ENCODE data around the gene GEMIN7. TPM values are rescaled to one million over a fixed set of nuclear protein-coding genes. Genes with fewer than 3 reads are reported as not detected.

Gene GEMIN7
- polyA plus RNA-seq, 2 of the 4 experiments (the other 2 are of a cell fraction) = 42.2 to 86.0 TPM

DNA sequence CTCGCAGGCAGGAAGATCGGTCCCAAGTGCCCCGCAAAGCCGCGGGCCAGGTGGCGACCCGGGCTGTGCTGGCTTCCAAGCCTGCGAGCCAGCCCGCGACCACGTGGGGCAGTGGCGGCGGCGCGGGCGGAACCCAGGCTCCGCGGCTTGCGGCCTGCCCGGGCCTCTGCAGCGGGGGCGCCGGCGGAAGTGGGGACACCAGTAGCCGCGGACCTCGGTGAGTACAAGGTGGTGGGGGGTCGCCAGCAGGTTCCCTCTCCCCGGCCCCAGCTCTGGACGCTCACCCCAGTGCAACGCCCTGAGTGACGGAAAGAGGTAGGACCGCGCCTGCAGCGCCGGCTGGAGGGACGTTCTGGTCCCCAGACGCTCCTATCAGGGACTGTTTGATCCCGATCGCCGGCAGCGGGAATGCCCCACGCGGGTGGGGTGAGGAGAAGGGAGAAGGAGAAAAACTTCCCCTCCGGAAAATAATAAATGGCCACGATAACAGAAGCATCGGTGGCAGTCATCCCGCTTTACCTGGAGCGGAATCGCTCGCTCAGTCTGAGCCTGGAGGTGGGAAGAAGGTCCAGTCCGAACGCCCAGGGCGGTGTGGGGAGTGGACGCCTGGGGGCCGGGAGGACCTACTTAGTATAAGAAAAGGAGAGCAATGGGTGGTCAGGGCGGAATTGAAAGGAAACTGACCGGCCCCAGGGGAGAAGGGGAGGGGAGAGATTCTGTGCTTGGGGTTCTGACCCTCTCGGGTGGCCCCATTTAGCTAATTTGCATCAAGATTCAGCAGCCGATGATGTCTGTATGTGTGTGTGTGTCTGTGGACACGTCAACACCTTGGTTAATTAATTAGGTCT lies at the start of gene GEMIN7 (continued):
- peak; percentile 92 for TF ChIP-seq HMGXB4 (CRISPR knock-in tag; IDR thresholded peaks at IDR 0.05; ENCODE audit: borderline replicate concordance)
- no peak for TF ChIP-seq KDM1A (IDR thresholded peaks at IDR 0.05; ENCODE audit: low read depth)
- TF ChIP-seq GATA3 (IDR thresholded peaks at IDR 0.05; ENCODE audit: borderline replicate concordance) = peak; percentile 35; the same call in 1 of the 2 replicates
- TF ChIP-seq KDM5A (IDR thresholded peaks at IDR 0.05) = peak; percentile 88; the same call in 1 of the 2 replicates
- TF ChIP-seq JUNB (IDR thresholded peaks at IDR 0.05) = no peak
- peak; percentile 100 for TF ChIP-seq MYC (IDR thresholded peaks at IDR 0.05; ENCODE audit: borderline replicate concordance, low read length)
- no peak for TF ChIP-seq BHLHE40 (IDR thresholded peaks at IDR 0.05; ENCODE audit: low read depth, low read length)
- no peak for TF ChIP-seq NR3C1 (IDR thresholded peaks at IDR 0.05)
- TF ChIP-seq SMC3 (IDR thresholded peaks at IDR 0.05) = peak; percentile 37; the same call in 2 of the 3 replicates
- TF ChIP-seq FOSB (CRISPR knock-in tag; IDR thresholded peaks at IDR 0.05) = no peak
- TF ChIP-seq, protein P1, sequence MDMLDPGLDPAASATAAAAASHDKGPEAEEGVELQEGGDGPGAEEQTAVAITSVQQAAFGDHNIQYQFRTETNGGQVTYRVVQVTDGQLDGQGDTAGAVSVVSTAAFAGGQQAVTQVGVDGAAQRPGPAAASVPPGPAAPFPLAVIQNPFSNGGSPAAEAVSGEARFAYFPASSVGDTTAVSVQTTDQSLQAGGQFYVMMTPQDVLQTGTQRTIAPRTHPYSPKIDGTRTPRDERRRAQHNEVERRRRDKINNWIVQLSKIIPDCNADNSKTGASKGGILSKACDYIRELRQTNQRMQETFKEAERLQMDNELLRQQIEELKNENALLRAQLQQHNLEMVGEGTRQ (IDR thresholded peaks at IDR 0.05) = peak; percentile 73
- TF ChIP-seq ZFP36 (IDR thresholded peaks at IDR 0.05; ENCODE audit: borderline replicate concordance, partially characterized antibody) = no peak
- TF ChIP-seq RCOR1 (IDR thresholded peaks at IDR 0.05; ENCODE audit: low read depth, low read length) = no peak
- TF ChIP-seq CBX2 (IDR thresholded peaks at IDR 0.05; ENCODE audit: borderline replicate concordance, low read depth) = no peak
- TF ChIP-seq, protein P2, sequence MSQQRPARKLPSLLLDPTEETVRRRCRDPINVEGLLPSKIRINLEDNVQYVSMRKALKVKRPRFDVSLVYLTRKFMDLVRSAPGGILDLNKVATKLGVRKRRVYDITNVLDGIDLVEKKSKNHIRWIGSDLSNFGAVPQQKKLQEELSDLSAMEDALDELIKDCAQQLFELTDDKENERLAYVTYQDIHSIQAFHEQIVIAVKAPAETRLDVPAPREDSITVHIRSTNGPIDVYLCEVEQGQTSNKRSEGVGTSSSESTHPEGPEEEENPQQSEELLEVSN (IDR thresholded peaks at IDR 0.05; ENCODE audit: borderline replicate concordance, low read depth) = peak; percentile 92
- no peak for TF ChIP-seq RNF2 (IDR thresholded peaks at IDR 0.05; ENCODE audit: borderline replicate concordance, low read depth)
- peak; percentile 75; the same call in 1 of the 2 replicates for TF ChIP-seq RFX5 (IDR thresholded peaks at IDR 0.05)
- peak; percentile 100 for TF ChIP-seq MAX (IDR thresholded peaks at IDR 0.05)
- TF ChIP-seq PHF8 (IDR thresholded peaks at IDR 0.05; ENCODE audit: borderline replicate concordance, low read depth) = peak; percentile 63; the same call in 1 of the 2 replicates
- no peak for TF ChIP-seq HES2 (IDR thresholded peaks at IDR 0.05)
- TF ChIP-seq FOSL2 (IDR thresholded peaks at IDR 0.05) = no peak
- peak; percentile 73 for TF ChIP-seq FOSL2 (CRISPR knock-in tag; IDR thresholded peaks at IDR 0.05)
- no peak for TF ChIP-seq ZNF302 (CRISPR knock-in tag; IDR thresholded peaks at IDR 0.05)
- TF ChIP-seq JUN (IDR thresholded peaks at IDR 0.05) = peak; percentile 73 to 99; a peak in 4 of 5 replicates
- TF ChIP-seq HOXA7 (CRISPR knock-in tag; IDR thresholded peaks at IDR 0.05) = no peak
- no peak for TF ChIP-seq ELK1 (IDR thresholded peaks at IDR 0.05; ENCODE audit: low read depth, low read length)
- no peak for TF ChIP-seq ZSCAN20 (CRISPR knock-in tag; IDR thresholded peaks at IDR 0.05)
- TF ChIP-seq FOXS1 (CRISPR knock-in tag; IDR thresholded peaks at IDR 0.05) = peak; percentile 88
- peak; percentile 89 for TF ChIP-seq TP53 (CRISPR knock-in tag; IDR thresholded peaks at IDR 0.05)

Measured in A549 (cell line).